NOMO-1 treated with DMSO at 0.1 percent for 48 hours (cell line): Measurements from ENCODE around the gene LRMDA.

Source experiments
- DNase-seq: peaks from one replicate; lab custom pipeline; 2025; ENCODE audit not compliant: unreplicated experiment; lab: John Stamatoyannopoulos, UW

Gene LRMDA

GRCh38 chr10:75803121-75803520 lies 371.7 kb downstream of the LRMDA start:
- DNase-seq, result no peak

GRCh38 chr10:75803816-75804552 lies 372.6 kb downstream of the LRMDA start:
- no peak for DNase-seq

GRCh38 chr10:75806186-75806585 lies 374.8 kb downstream of the LRMDA start:
- DNase-seq, result no peak

GRCh38 chr10:75807456-75807855 lies 376.0 kb downstream of the LRMDA start:
- no peak for DNase-seq

GRCh38 chr10:75809003-75809402 lies 377.6 kb downstream of the LRMDA start:
- no peak for DNase-seq

- no peak for DNase-seq
These were observed 382.6 kb downstream of the LRMDA start for GRCh38 chr10:75814014-75814413.

- no peak for DNase-seq
These were observed 383.6 kb downstream of the LRMDA start for GRCh38 chr10:75815066-75815465.

GRCh38 chr10:75817198-75817597 lies 385.8 kb downstream of the LRMDA start:
- no peak for DNase-seq

- DNase-seq, result no peak
These were observed 387.1 kb downstream of the LRMDA start for GRCh38 chr10:75818552-75818951.

- DNase-seq, result peak; percentile 25
These were observed 393.8 kb downstream of the LRMDA start for GRCh38 chr10:75825235-75825634.

GRCh38 chr10:75825661-75826060 lies 394.2 kb downstream of the LRMDA start:
- DNase-seq, result no peak

GRCh38 chr10:75826846-75827245 lies 395.4 kb downstream of the LRMDA start:
- DNase-seq, result no peak

GRCh38 chr10:75827587-75828021 lies 396.2 kb downstream of the LRMDA start:
- DNase-seq, result no peak

GRCh38 chr10:75828413-75828812 lies 397.0 kb downstream of the LRMDA start:
- DNase-seq, result no peak

- DNase-seq, result no peak
These were observed 404.6 kb downstream of the LRMDA start for GRCh38 chr10:75836064-75836463.

GRCh38 chr10:75838486-75838885 lies 407.1 kb downstream of the LRMDA start:
- DNase-seq, result no peak

GRCh38 chr10:75839020-75839419 lies 407.6 kb downstream of the LRMDA start:
- no peak for DNase-seq

GRCh38 chr10:75841266-75841665 lies 409.8 kb downstream of the LRMDA start:
- DNase-seq, result no peak

GRCh38 chr10:75845176-75845947 lies 413.9 kb downstream of the LRMDA start:
- DNase-seq, result peak; percentile 13

GRCh38 chr10:75847477-75847876 lies 416.1 kb downstream of the LRMDA start:
- no peak for DNase-seq

- no peak for DNase-seq
These were observed 420.3 kb downstream of the LRMDA start for GRCh38 chr10:75851580-75852345.
